Measurements from ENCODE around the gene AQP7.

DNA sequence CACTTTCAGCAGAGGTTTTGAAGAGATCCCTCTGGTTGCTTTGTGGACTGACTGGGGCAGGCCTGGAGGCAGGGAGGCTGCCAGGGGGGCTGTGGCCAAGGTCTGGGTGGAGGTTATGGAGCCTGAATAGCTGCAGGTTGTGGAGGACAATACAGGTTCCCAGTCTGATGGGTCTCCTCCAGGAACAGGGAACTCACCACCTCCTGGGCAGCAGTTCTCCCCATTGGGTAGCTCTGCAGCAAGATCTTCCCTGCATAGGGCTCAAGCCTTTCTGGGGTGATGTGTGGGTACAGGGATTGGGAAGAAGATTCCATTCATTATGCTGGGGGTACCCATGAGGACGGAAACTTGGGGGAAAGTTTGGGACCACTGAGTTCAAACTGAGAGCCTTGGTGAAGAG lies 38.2 kb upstream of the AQP7 start:
- TF ChIP-seq, protein P1, sequence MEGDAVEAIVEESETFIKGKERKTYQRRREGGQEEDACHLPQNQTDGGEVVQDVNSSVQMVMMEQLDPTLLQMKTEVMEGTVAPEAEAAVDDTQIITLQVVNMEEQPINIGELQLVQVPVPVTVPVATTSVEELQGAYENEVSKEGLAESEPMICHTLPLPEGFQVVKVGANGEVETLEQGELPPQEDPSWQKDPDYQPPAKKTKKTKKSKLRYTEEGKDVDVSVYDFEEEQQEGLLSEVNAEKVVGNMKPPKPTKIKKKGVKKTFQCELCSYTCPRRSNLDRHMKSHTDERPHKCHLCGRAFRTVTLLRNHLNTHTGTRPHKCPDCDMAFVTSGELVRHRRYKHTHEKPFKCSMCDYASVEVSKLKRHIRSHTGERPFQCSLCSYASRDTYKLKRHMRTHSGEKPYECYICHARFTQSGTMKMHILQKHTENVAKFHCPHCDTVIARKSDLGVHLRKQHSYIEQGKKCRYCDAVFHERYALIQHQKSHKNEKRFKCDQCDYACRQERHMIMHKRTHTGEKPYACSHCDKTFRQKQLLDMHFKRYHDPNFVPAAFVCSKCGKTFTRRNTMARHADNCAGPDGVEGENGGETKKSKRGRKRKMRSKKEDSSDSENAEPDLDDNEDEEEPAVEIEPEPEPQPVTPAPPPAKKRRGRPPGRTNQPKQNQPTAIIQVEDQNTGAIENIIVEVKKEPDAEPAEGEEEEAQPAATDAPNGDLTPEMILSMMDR (IDR thresholded peaks at IDR 0.05): no peak
- no peak for TF ChIP-seq POLR2AphosphoS5 (IDR thresholded peaks at IDR 0.05)
- no peak for TF ChIP-seq POLR2A (IDR thresholded peaks at IDR 0.05)
- no peak for TF ChIP-seq EP300 (IDR thresholded peaks at IDR 0.05)
